ENCODE results near the gene CT47C1.

Gene CT47C1

GRCh38 chrX:119073200-119073905 is 560 bp downstream of the CT47C1 start:
- in situ Hi-C loops (cut with HindIII; ENCODE audit: low sequenced_read_pairs), result no loop called here

DNA sequence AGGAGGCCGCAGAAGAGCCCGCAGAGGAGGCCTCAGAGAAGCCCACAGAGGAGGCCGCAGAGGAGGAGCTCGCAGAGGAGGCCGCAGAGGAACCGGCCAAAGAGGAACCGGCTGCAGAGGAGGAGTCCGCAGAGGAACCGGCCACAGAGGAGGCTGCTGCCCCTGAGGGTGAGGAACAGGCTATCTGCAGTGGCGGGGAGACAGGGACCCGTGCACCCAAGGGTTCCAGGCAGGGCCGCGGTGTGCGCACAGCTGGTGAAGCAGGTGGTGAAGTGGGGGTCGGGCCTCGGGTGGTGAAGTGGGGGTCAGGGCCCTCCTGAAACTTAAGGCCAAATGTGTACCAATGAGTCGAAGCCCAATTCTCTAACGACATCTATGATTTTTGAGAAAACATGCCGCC is 1.1 kb downstream of the CT47C1 start:
- in situ Hi-C loops (cut with HindIII; ENCODE audit: low sequenced_read_pairs), result no loop called here

GRCh38 chrX:119075270-119076025 is 2.7 kb downstream of the CT47C1 start:
- in situ Hi-C loops (cut with HindIII; ENCODE audit: low sequenced_read_pairs), result no loop called here

DNA sequence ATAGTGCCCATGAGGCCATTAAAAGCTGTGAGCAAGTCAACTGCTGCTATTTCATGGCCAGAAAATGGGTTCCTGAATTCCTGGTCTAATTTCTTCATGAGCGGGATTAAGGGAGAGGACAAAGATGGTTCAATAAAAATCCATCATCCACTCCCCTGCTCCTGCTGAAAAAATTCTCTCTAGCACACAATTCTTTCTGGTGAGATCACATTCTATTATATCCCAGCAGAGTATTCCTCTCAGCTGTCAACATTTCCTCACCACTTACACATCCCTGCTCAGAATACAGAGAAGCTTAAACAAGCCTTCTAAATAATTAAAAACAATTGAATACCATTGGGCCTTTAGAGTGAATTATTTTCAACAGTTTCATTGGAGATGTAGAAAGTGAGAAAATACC is 9.5 kb downstream of the CT47C1 start:
- in situ Hi-C loops (cut with HindIII; ENCODE audit: low sequenced_read_pairs), result no loop called here

DNA sequence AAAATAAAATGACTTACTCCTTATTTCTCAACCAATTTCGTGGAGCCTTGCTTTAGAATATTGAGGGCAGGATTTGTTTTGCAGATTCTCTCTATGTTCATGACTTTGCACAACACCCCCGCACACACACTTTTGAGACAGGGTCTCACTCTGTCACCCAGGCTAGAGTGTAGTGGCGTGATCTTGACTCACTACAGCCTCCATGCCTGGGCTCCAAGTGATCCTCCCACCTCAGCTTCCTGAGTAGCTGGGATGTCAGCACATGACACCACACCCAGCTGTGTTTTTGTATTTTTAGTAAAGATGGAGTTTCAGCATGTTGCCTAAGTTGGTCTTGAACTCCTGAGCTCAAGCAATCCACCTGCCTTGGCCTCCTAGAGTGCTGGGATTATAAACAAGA is 12.0 kb downstream of the CT47C1 start:
- in situ Hi-C loops (cut with HindIII; ENCODE audit: low sequenced_read_pairs), result no loop called here

DNA sequence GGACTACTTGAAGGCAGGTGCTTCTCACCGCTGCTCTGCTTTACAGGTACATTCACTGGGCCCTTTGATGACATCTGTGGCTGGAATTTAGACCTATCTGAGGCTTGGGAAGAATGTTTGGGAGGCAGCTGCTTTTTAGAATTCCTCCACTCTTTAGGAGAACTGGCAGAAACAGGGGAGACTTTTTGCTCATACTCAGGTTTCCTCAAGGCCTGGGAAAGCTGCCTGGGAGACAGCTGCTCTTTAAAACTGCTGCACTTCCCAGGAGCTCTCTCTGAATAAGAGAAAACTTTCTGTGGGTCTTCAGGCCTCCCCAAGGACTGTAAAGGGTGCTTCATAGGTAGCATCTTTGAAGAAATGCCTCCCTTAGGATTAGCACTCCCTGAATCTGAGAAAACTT is 14.3 kb downstream of the CT47C1 start:
- in situ Hi-C loops (cut with HindIII; ENCODE audit: low sequenced_read_pairs), result no loop called here

DNA sequence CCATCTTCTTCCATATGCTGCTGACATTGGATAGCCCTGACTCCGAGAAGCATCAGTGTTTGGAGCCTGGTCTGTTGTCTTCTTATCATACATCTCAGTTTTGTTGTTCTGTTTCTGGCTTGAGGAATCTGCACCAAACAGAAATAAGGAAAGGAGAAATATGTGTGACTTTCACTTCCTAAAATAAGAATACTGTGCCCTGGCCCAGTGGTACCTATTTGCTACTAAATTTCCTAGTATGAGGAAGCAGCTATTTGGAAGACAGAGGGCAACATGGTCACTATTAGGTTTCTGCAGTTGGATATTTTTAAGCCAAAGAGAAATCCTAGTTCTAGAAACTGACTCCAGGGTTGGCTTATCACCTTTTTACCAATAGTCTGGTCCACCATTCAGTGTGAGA is 16.8 kb downstream of the CT47C1 start:
- in situ Hi-C loops (cut with HindIII; ENCODE audit: low sequenced_read_pairs), result no loop called here

DNA sequence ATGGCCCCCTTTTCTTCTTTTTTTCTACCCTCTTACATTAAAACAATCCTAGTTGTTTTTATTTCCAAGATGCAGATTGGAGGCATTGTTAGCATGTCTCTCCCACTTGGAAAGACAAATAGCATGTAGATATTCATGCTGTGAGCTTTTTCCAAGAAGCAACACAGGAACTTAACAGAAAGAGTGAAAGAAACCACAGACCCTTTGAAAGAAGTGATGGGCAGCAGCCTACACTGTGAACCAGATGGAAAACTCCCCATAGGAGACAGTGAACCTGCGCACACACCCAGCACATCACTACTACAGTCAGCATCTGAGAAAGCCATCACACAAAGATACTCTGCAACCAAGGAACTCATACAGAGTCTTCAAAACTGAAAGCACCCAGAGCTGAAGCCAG is 17.8 kb downstream of the CT47C1 start:
- in situ Hi-C loops (cut with HindIII; ENCODE audit: low sequenced_read_pairs), result no loop called here

DNA sequence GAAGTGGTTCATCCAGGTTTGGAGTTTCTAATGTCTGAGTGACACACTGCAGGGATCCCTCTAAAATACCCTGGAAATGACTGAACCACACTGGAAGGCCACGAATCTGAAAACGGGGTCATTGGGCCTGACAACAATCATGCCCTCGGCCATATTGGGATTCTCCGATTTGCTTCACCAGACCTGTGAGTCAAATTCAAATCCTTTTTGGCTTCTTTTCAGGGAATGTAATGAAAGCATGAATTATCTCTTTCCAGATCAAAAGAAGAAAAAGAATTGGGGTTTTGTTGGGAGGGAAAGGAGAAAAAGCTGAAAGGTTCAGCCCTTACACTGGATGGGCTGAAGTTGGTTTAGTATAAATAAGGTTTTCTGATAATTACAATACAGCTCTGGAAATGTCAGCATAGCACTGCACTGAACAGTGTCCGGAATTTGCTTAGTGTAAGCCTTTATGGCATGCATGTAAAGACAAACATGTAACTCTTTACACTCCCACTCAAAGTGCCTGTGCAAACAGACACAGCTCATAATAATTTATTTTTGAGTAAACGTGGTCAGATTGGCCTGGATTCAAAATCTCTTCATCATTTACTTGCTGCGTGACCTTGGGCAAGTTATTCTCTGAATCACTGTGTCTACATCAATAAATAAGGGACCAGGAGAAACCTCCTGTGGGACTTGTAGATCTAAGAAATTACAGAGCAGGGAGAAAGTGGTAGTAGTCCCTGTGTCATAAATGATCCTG is 21.4 kb downstream of the CT47C1 start:
- in situ Hi-C loops (cut with HindIII; ENCODE audit: low sequenced_read_pairs), result no loop called here

GRCh38 chrX:119094819-119095218 is 22.0 kb downstream of the CT47C1 start:
- in situ Hi-C loops (cut with HindIII; ENCODE audit: low sequenced_read_pairs), result no loop called here

DNA sequence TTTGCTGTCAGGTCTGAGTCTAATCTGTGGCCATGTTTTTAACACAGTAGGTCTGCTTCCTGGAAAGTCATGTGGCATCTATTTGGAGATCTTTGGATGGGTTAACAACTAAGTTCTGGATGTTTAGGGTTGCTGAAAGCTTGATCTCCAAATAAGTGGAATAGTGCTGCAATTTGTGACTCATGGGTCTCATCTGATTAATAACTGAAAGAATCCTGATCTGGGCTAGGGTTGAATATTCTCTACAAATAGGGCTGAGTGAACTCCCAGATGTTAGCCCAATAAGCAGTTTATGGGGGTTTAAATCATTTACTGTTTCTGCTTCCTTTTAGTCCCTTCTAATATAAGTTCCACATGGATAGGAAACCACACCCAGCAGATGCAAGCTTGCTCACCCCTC is 23.1 kb downstream of the CT47C1 start:
- in situ Hi-C loops (cut with HindIII; ENCODE audit: low sequenced_read_pairs), result no loop called here

GRCh38 chrX:119101168-119101567 is 28.4 kb downstream of the CT47C1 start:
- in situ Hi-C loops (cut with HindIII; ENCODE audit: low sequenced_read_pairs), result no loop called here

GRCh38 chrX:119105826-119106225 is 33.0 kb downstream of the CT47C1 start:
- in situ Hi-C loops (cut with HindIII; ENCODE audit: low sequenced_read_pairs), result loop anchor here (5.0 kb wide), 1 partner anchor 36 kb away; no protein-coding TSS in a partner anchor

DNA sequence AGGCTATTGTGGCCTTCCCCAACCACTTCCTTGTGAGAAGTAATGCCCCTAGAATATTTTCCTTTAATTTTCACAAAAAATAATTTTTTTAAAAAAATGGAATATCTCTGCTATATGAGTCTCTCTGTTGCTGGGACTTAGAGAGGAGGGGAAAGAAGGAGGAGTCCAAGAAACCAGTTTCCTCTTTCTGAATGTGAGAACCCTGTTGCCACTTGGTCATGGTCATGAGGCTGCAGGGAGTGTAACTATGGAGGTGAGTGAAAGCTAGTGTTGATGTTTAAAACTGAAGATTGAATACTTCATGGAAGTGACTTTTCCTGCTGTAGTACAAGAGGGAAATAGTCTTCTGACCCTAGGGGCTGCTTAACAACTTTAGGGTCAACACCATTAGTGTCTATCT is 34.4 kb downstream of the CT47C1 start:
- in situ Hi-C loops (cut with HindIII; ENCODE audit: low sequenced_read_pairs), result loop anchor here (5.0 kb wide), 1 partner anchor 35 kb away; no protein-coding TSS in a partner anchor

- in situ Hi-C loops (cut with HindIII; ENCODE audit: low sequenced_read_pairs), result no loop called here
These were observed 46.1 kb downstream of the CT47C1 start for GRCh38 chrX:119118780-119119395.

GRCh38 chrX:119121341-119121740 is 48.5 kb downstream of the CT47C1 start:
- in situ Hi-C loops (cut with HindIII; ENCODE audit: low sequenced_read_pairs), result no loop called here

All from endothelial cell of hepatic sinusoid (primary cell).